GM18873 (cell line): Measurements from ENCODE around the gene FARS2.
A peak's percentile ranks its signal among the peaks of the same experiment; 100 is the strongest.

Source experiments
- ATAC-seq: cut with Tn5 transposase; IDR thresholded peaks from one replicate; pipeline ENCODE4 v1.9.1; 2021; ENCODE audit warnings: mild to moderate bottlenecking, moderate library complexity, moderate number of reproducible peaks; ENCODE audit not compliant: unreplicated experiment, low FRiP score

Gene FARS2

DNA sequence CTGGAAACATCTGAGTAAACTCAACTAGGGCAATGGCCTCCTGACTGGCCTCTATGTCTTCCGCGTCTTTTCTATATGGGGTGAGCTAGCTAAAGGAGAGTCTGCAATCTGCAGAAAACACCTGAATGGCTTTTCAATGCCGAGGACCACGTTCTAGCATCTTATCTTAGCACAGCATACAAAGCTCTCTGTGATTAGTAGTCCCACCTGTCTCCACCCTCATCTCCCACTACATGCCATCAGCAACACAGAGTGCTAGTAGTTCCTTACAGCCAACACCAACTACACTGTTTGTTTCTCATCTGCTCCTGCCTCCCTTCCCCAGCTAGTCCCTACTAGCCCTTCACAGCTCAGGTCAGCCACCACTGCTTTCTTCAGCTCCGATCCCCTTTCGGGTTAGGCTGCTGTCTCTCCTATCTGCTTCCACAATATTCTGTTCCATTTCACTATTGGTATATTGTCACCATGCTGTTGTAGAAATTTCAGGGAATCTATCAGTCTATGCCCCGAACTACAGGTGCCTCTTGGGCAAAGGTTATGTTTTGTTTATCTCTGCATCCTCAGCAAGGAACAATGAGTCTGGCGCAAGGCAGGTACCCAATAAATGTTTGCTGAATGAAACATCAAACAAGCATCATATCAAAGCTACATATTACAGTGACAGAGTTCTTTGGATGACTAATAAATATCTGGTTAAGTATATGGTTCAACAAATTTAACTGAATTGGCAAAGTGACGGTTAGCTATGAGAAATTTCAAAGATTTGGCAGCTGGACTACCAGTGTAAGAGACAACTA, 12.8 kb upstream of the FARS2 start:
- ATAC-seq: no peak

DNA sequence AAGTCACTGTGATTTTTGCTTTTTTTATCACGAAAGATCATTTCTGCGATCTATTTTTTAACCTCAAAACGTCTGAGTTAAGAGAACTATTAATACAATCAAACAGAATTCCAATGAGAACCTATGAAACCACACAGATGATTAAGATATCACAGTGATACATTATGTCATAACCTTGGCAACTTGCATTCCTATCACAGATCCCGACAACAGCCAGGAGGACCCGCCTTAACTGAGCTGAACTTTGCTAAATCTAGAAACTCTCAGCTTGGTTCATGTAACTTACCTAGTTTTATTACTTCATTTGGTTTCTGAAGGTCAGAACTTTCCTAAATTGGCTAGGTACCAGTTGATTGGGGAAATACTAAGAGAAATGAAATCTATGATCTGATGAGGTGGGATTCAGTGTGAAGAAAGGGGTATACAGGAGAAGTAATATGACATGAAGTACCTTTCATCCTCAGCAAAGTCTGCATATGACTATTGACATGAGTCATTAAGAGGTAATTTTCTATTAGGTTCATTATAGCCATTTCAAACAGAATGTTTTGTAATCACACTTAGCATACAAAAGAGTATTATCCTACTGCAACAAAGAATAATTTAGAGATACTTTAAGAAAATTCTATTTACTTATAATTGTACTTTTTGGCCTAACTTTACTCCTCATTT, 11.7 kb upstream of the FARS2 start:
- ATAC-seq: no peak

- ATAC-seq: no peak
Observed at GRCh38 chr6:5250451-5250850, 10.9 kb upstream of the FARS2 start.

DNA sequence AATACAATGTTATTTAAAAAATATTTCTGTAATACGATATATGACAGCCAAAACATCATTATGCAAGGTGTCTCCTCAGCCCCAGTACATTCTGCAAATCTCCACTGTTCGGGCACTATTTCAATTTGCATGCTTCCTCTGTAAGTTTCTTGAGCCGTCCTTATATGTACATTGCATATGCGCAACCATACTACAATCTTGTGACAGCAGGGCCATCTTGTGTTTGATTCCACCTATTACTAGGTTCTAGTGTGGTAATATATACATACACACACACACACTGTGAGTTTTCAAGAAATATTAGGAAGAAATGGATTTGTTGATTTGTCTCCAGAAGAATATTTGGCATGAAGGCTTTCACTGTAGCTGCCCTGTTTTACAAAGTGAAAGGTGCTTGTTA, 10.4 kb upstream of the FARS2 start:
- ATAC-seq: no peak

DNA sequence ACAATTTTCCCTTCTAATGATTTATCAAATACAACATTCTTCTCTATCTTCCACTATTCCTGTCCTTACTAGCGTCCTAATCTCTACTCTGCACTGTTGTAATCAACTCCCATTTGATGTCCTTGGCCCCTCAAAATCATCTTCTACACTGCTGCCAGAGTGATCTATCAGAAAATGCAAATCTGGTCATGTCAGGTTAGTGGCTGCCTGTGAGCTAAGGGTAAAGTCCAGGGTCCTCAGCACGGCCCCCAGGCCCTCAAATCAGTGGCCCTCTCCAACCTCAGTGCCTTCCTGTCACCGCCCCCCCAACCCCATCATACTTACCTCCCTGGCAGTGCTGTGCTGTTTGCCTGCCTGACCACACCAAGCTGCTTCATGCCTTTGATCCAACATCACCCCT, 4.4 kb upstream of the FARS2 start:
- ATAC-seq: no peak

- ATAC-seq: no peak
Observed at GRCh38 chr6:5257400-5257799, 3.9 kb upstream of the FARS2 start.

DNA sequence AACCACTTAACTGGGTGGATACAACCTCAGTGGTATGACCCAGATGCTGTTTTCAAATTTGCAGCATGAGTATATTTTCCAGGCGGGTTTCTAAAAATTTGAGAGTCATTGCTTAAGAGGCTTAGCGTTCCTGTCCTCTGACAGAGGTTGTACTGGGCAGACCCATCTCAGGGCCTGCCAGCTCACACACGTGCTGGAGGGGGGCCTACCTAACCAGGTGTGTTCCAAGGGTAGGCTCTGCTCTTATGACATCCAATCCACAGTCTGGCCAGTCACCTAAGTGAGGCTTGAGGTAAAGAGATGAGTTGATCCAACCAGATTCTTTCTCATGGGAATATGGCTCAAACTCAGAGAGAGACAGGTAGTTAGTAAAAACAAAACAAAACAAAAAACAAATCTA, 1.9 kb upstream of the FARS2 start:
- no peak for ATAC-seq

GRCh38 chr6:5260111-5260620, 1.1 kb upstream of the FARS2 start:
- ATAC-seq: peak; percentile 63

DNA sequence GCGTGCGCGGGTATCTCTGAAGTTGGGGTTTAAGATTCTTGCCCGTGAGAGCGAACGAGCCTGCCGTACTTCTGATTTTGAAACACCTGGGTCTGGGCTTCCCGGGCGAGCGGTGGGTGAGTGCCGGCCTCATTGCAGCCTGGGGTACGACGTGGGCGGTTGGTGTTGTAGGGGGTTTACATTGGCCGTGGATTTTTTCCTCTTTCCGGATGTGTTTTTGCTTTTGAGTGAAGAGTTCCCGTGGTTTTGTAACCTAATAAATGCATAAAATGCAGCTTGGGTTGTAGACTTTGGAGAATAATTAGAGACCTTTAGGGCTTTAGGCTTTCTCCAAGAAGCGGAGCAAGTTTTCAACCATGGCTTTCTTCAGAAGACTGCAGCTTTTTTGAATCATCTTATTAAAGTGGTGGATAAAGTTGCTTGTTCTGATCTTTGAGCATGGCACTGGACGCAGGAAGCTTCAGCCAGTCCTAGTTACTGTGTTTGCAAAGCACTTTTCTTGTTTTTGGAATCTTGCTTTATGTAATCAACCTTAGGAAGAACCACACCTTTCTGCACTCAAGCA, 314 bp downstream of the FARS2 start:
- ATAC-seq: no peak

DNA sequence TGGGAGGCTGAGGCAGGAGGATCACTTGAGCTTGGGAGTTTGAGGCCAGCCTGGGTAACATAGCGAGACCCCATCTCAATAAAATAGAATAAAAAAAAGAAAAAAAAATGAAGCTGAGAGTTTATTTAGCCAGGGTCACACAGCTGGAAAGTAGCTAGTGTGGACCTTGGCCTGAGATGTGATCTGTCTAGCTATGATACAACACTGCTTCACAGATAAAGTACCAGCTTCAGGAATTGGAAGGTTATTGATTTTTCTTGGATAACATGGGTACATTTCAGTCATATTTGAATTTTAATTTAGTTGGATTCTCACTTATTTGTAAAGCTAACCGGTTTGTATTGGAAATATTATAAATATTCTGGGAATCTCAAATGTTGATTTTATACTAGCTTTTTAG, 5.1 kb downstream of the FARS2 start:
- no peak for ATAC-seq

DNA sequence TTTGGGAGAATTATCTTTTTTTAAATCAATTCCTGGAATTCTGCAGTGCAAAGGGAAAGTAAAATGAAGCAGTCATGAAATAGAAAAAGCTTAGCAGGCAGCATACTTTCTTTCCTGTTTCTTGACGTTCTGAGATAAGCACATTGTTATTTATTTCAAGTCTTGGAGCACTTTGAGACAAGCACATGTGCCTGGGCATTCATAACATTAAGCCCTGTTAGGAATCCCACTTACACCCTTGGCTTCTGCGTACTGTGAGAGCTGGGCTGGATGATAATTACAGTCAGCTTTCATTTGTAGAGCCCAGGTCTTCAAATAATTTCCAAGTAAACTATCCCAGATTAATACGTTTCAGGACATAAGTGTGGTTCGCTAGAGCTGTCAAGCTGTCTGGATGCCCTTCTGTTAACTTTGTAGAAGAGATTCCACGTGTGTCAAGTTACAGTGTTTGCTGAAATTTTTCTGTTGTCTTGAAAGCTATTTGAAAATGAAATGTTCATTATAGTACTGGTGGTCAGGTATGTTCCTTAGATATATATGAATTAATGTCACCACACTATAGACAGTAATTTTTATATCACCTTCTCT, 8.9 kb downstream of the FARS2 start:
- no peak for ATAC-seq

GRCh38 chr6:5271926-5272325, 10.6 kb downstream of the FARS2 start:
- ATAC-seq: no peak

- ATAC-seq: no peak
Observed at GRCh38 chr6:5274231-5274630, 12.9 kb downstream of the FARS2 start.

GRCh38 chr6:5275497-5275896, 14.2 kb downstream of the FARS2 start:
- ATAC-seq: no peak

DNA sequence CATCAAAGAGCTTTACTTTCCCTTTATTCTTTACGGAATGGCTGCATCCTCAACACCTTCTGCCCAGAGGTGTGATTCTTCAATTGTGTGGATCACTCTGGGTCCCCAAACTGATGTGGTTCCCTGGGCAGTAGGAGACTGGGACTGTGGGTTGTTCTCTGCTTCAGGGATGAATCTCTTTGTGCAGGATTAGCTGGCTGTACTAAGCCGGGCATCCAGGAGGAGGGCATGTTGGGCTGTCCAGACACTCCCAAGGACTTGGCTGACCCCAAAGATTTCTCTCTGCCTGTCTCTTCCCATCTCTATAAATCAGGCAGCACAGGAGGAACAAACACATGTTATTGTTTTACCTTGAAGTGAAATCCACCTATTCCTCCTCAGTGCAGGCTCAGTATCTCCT, 15.3 kb downstream of the FARS2 start:
- ATAC-seq: no peak

GRCh38 chr6:5277589-5277988, 16.3 kb downstream of the FARS2 start:
- no peak for ATAC-seq

- peak; percentile 78 for ATAC-seq
Observed at GRCh38 chr6:5278047-5278446, 16.7 kb downstream of the FARS2 start.

GRCh38 chr6:5278565-5279120, 17.3 kb downstream of the FARS2 start:
- ATAC-seq: no peak

- no peak for ATAC-seq
Observed at GRCh38 chr6:5279891-5280338, 18.6 kb downstream of the FARS2 start.

- ATAC-seq: no peak
Observed at GRCh38 chr6:5280920-5281319, 19.6 kb downstream of the FARS2 start.

- no peak for ATAC-seq
Observed at GRCh38 chr6:5282191-5282623, 20.9 kb downstream of the FARS2 start.
